H9 (cell line): ENCODE results near the gene SETD7. TPM values are rescaled to one million over a fixed set of nuclear protein-coding genes. Genes with fewer than 3 reads are reported as not detected.

ENCODE experiments used
- DNase-seq: peaks from one replicate; pipeline ENCODE4 v3.0.0-alpha.2; 2017
- H2AFZ ChIP-seq: one replicate; pipeline ENCODE4 v1.6.1; 2013; ENCODE audit warnings: mild to moderate bottlenecking, low read length, control low read depth, moderate library complexity
- H2AK5ac ChIP-seq: 2 replicates; pipeline ENCODE4 v1.6.1; 2013; ENCODE audit warnings: low read length, control low read depth, mixed read lengths; ENCODE audit not compliant: insufficient read length
- H2BK120ac ChIP-seq: one replicate; pipeline ENCODE4 v1.6.1; 2013; ENCODE audit warnings: low read depth, mild to moderate bottlenecking, low read length, control low read depth, inconsistent platforms; ENCODE audit not compliant: poor library complexity, severe bottlenecking
- H2BK12ac ChIP-seq: 2 replicates; pipeline ENCODE4 v1.6.1; 2013; ENCODE audit warnings: low read length, control low read depth, mixed read lengths, low read depth; ENCODE audit not compliant: insufficient read length
- H2BK15ac ChIP-seq: 2 replicates; pipeline ENCODE4 v1.6.1; 2013; ENCODE audit warnings: low read depth, low read length, control low read depth
- H2BK20ac ChIP-seq: one replicate; pipeline ENCODE4 v1.6.1; 2013; ENCODE audit warnings: low read depth, mild to moderate bottlenecking, low read length, control low read depth, inconsistent platforms; ENCODE audit not compliant: poor library complexity, severe bottlenecking
- H2BK5ac ChIP-seq: 2 replicates; pipeline ENCODE4 v1.6.1; 2013; ENCODE audit warnings: low read length, control low read depth, mixed read lengths; ENCODE audit not compliant: insufficient read length
- H3K14ac ChIP-seq: 2 replicates; pipeline ENCODE4 v1.6.1; 2013; ENCODE audit warnings: low read length, control low read depth; ENCODE audit not compliant: insufficient read depth
- H3K18ac ChIP-seq: 2 replicates; pipeline ENCODE4 v1.6.1; 2013; ENCODE audit warnings: low read depth, mild to moderate bottlenecking, mixed read lengths, low read length, control low read depth; ENCODE audit not compliant: insufficient read length
- H3K23ac ChIP-seq: 2 replicates; pipeline ENCODE4 v1.6.1; 2013; ENCODE audit warnings: low read length, control low read depth, mixed read lengths, low read depth; ENCODE audit not compliant: insufficient read length
- H3K23me2 ChIP-seq: 2 replicates; pipeline ENCODE4 v1.6.1; 2013; ENCODE audit warnings: low read depth, mild to moderate bottlenecking, mixed read lengths, low read length, control low read depth; ENCODE audit not compliant: insufficient read length, poor library complexity, severe bottlenecking
- H3K27ac ChIP-seq: 2 replicates; pipeline ENCODE4 v1.5.1; 2013; ENCODE audit warnings: low read length, control low read depth, mixed read lengths, low read depth; ENCODE audit not compliant: insufficient read length
- H3K27me3 ChIP-seq: 2 replicates; pipeline ENCODE4 v1.6.1; 2013; ENCODE audit warnings: low read length, control low read depth, inconsistent platforms; ENCODE audit not compliant: insufficient read depth
- H3K4ac ChIP-seq: 2 replicates; pipeline ENCODE4 v1.6.1; 2013; ENCODE audit warnings: low read depth, mild to moderate bottlenecking, control low read depth, inconsistent platforms, low read length, moderate library complexity
- H3K4me1 ChIP-seq: 2 replicates; pipeline ENCODE4 v1.6.1; 2013; ENCODE audit warnings: low read length, control low read depth, inconsistent platforms; ENCODE audit not compliant: insufficient read depth
- H3K4me2 ChIP-seq: 2 replicates; pipeline ENCODE4 v1.6.1; 2013; ENCODE audit warnings: low read length, control low read depth, mixed read lengths; ENCODE audit not compliant: insufficient read length, insufficient read depth
- H3K56ac ChIP-seq: 2 replicates; pipeline ENCODE4 v1.6.1; 2013; ENCODE audit warnings: low read depth, mild to moderate bottlenecking, mixed read lengths, low read length, control low read depth; ENCODE audit not compliant: insufficient read length
- H3K79me1 ChIP-seq: 2 replicates; pipeline ENCODE4 v1.6.1; 2013; ENCODE audit warnings: low read depth, mild to moderate bottlenecking, moderate library complexity, low read length, control low read depth, inconsistent platforms; ENCODE audit not compliant: insufficient read depth, poor library complexity, severe bottlenecking
- H3K79me2 ChIP-seq: 2 replicates; pipeline ENCODE4 v1.6.1; 2013; ENCODE audit warnings: low read length, control low read depth, inconsistent platforms; ENCODE audit not compliant: insufficient read depth
- H3K9ac ChIP-seq: 2 replicates; pipeline ENCODE4 v1.6.1; 2013; ENCODE audit warnings: low read length, control low read depth, mixed read lengths; ENCODE audit not compliant: insufficient read length; ENCODE audit errors: extremely low read depth
- H3K9me3 ChIP-seq: one replicate; pipeline ENCODE4 v1.6.1; 2013; ENCODE audit warnings: low read depth, low read length, inconsistent platforms; ENCODE audit not compliant: control insufficient read depth
- H3T11ph ChIP-seq: one replicate; pipeline ENCODE4 v1.6.1; 2013; ENCODE audit warnings: mild to moderate bottlenecking, low read length, control low read depth, inconsistent platforms
- H4K20me1 ChIP-seq: one replicate; pipeline ENCODE4 v1.6.1; 2013; ENCODE audit not compliant: control insufficient read depth, insufficient read length, insufficient read depth
- H4K5ac ChIP-seq: 2 replicates; pipeline ENCODE4 v1.6.1; 2013; ENCODE audit warnings: low read depth, mild to moderate bottlenecking, mixed read lengths, low read length, control low read depth; ENCODE audit not compliant: insufficient read length
- H4K8ac ChIP-seq: replicated peaks from 2 replicates; pipeline ENCODE4 v1.6.1; 2013; ENCODE audit warnings: low read length, control low read depth, mixed read lengths, low read depth; ENCODE audit not compliant: insufficient read length
- H4K91ac ChIP-seq: 2 replicates; pipeline ENCODE4 v1.6.1; 2013; ENCODE audit warnings: low read depth, mild to moderate bottlenecking, moderate library complexity, mixed read lengths, low read length, control low read depth; ENCODE audit not compliant: insufficient read length
- H3K27ac Mint-ChIP-seq, 3 experiments: 2 replicates in 2 of 3; 3 replicates in 1 of 3; pipeline ENCODE4 v1.8.0; 2020 to 2021; ENCODE audit warnings: mixed read lengths in 3 of 3, mild to moderate bottlenecking in 1 of 3, moderate library complexity in 1 of 3
- H3K27me3 Mint-ChIP-seq: 2 replicates; pipeline ENCODE4 v1.8.0; 2021; ENCODE audit warnings: low read depth, mild to moderate bottlenecking, moderate library complexity, mixed read lengths
- H3K36me3 Mint-ChIP-seq, 3 experiments: 2 replicates in 2 of 3; 3 replicates in 1 of 3; pipeline ENCODE4 v1.8.0; 2020 to 2021; ENCODE audit warnings: low read depth in 3 of 3, mixed read lengths in 3 of 3; ENCODE audit not compliant: insufficient read depth in 1 of 3
- H3K4me1 Mint-ChIP-seq, 2 experiments: 2 replicates each; pipeline ENCODE4 v1.8.0; 2020; ENCODE audit warnings: mixed read lengths in 2 of 2
- H3K4me3 Mint-ChIP-seq, 2 experiments: 2 replicates in 1 of 2; 3 replicates in 1 of 2; pipeline ENCODE4 v1.8.0; 2020 to 2021; ENCODE audit warnings: mild to moderate bottlenecking in 2 of 2, mixed read lengths in 2 of 2, moderate library complexity in 1 of 2
- H3K9me3 Mint-ChIP-seq, 2 experiments: 2 replicates in 1 of 2; 3 replicates in 1 of 2; pipeline ENCODE4 v1.8.0; 2020; ENCODE audit warnings: mild to moderate bottlenecking in 2 of 2, mixed read lengths in 2 of 2, moderate library complexity in 1 of 2
- CTCF ChIP-seq: fragments of 200-600 bp; sonication (generic); conservative IDR thresholded peaks from 3 replicates; pipeline ENCODE4 v1.8.0; 2021; ENCODE audit warnings: antibody characterized with exemption, mild to moderate bottlenecking
- WGBS: extraction: QIAGEN DNeasy Blood & Tissue Kit; methylation state at CpG from one replicate; pipeline ENCODE4 v1.1.7; 2013; ENCODE audit warnings: missing lambda C conversion rate, low lambda C conversion rate, mixed read lengths; ENCODE audit not compliant: insufficient read length; ENCODE audit errors: extremely low coverage; 5-methylcytosine and 5-hydroxymethylcytosine counted together
- total RNA-seq: library from RNA; stranded (reverse); gene quantifications from 2 replicates; pipeline ENCODE4 v1.2.1, GENCODE V29; 2021

SETD7 gene
- total RNA-seq, 1 experiment from 2014 or later: 1.5 TPM

- Histone ChIP-seq H3K4me2 (no peak overlapping the region), H3K4me1 (no peaks in the 10 kb centered on the region), H3K56ac (no peak overlapping the region), H3K4ac (no peak overlapping the region), H3K27ac (no peak overlapping the region), H3K18ac (no peak overlapping the region), H4K20me1 (no peaks in the 10 kb centered on the region), H2BK15ac (no peak overlapping the region), H2BK12ac (no peak overlapping the region), H3K23ac (no peak overlapping the region), H2AK5ac (no peak overlapping the region), H2AFZ (no peak overlapping the region), H3K27me3 (no peaks in the 10 kb centered on the region), H2BK20ac (no peak overlapping the region), H3T11ph (no peak overlapping the region), H2BK120ac (no peak overlapping the region), H4K5ac (no peak overlapping the region), H3K23me2 (no peaks in the 10 kb centered on the region), H3K14ac (no peak overlapping the region), H3K9me3 (no peaks in the 10 kb centered on the region), H4K8ac (no peak overlapping the region), H2BK5ac (no peak overlapping the region), H3K79me1 (no peaks in the 10 kb centered on the region), H3K9ac (no peak overlapping the region), H4K91ac (no peak overlapping the region), H3K79me2 (no peaks in the 10 kb centered on the region)
- Mint-ChIP-seq H3K27ac (no peak overlapping the region), H3K4me3 (no peak overlapping the region), H3K9me3 (no peaks in the 10 kb centered on the region), H3K27me3 (no peaks in the 10 kb centered on the region), H3K4me1 (peaks cover 2 to 5% of the 10 kb centered on the region in 2 experiments; a peak in 3 of 4 replicates), H3K36me3 (no peaks in the 10 kb centered on the region)
- WGBS: no CpG with 5 or more reads among the region's 4 CpGs
- DNase-seq: no peak
- peak; percentile 40; the same call in 2 of the 3 replicates for TF ChIP-seq CTCF
Measured at GRCh38 chr4:139522457-139522856, 33.6 kb downstream of the SETD7 start.
